Bronchial smooth muscle cell (primary cell): ENCODE results near the gene TRIM59. TPM values are rescaled to one million over a fixed set of nuclear protein-coding genes. Genes with fewer than 3 reads are reported as not detected.

Source experiments
- total RNA-seq: library from RNA; depleted of rRNA; stranded (reverse); fragments of >200 nt; gene quantifications from 2 replicates; pipeline ENCODE4 v1.2.1, GENCODE V29; 2014

The TRIM59 gene
- 5.8 and 16.1 TPM in 2 replicates for total RNA-seq

GRCh38 chr3:160449636-160450598 lies at the start of gene TRIM59:
TSS of gene TRIM59 (minus strand) at chr3:160449786. CDS start at chr3:160439183, 10,603 bp downstream.

GRCh38 chr3:160399125-160400029 lies 50.2 kb downstream of the TRIM59 start, which contains the start of the genes IFT80 and SMC4:
TSS of gene IFT80 (minus strand) at chr3:160399225. CDS start at chr3:160384600, 14,625 bp downstream.
TSS of gene SMC4 (plus strand) at chr3:160399650. CDS start at chr3:160400827, 1,177 bp downstream.

Other genes with a start within 250 kb of the TRIM59 start
- gene C3orf80, start 224.4 kb downstream of the TRIM59 start, total RNA-seq: 0.16 TPM in 1 of 2 replicates, not detected in the other
- 51.5 and 69.0 TPM in 2 replicates for gene IFT80, start 50.6 kb downstream of the TRIM59 start, total RNA-seq
- gene SMC4, start 50.1 kb downstream of the TRIM59 start, total RNA-seq: 14.3 and 28.8 TPM in 2 replicates
- 22.5 and 33.9 TPM in 2 replicates for gene KPNA4, start 115.8 kb upstream of the TRIM59 start, total RNA-seq
- not detected in 2 replicates for gene ARL14, start 227.4 kb upstream of the TRIM59 start, total RNA-seq